NCI-H510A treated with DMSO at 0.1 percent for 48 hours (cell line): Measurements from ENCODE around the gene C7orf33.

ENCODE experiments used
- DNase-seq: peaks from one replicate; lab custom pipeline; 2025; lab: John Stamatoyannopoulos, UW

The C7orf33 gene

DNA sequence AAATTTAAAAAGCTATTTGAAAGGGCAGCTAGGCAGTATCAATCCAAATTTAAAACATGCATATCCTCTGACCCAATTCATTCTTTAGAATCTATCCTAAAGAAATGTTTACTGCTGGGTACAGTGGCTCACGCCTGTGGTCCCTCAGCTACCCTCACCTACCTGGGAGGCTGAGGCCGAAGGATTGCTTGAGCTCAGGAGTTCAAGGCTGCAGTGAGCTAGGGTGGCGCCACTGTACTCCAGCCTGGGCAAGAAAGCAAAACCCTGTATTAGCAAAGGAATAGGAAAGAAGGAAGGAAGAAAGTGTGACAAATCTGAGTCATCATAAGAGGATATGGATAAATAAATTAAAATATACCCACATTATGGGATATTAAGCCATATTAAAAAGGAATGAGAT lies 36.3 kb downstream of the C7orf33 start:
- no peak for DNase-seq

DNA sequence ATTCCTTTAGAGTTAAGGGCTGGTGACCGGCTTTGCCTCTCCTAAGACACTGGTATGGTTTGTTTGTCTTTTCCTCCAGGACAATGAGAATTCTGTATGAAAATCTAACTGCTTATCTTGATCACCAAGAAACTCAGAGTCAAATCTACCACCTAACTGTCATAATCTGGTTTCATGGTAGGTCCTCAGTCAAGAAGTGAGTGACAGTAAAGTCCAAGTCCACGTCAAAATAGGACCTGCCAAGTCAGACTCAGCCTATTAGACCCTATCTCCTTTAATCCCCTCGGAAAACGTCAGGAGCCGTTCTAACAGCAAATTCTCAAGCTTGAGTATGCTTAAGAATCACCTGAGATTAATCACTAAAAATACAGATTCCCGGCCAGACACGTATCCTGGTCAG lies 37.4 kb downstream of the C7orf33 start:
- DNase-seq: no peak

DNA sequence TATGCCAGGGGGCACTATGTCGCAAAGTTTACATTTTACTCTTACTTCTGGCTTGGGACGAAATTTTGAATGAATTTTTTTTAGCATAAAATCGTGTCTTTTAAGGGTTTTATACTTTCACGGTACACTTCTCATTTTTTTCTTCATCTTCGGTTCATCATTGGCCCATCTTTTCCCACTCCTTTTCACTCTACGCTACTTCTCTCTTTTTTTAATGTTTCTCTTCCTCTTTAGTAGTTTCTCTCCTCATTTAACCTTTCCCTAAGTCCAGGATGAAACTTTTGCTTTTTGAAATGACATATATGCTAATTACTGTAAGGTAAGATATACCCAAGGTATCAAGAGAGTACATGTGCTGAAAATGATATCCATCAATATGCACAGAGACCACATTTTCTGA lies 39.5 kb downstream of the C7orf33 start:
- no peak for DNase-seq

DNA sequence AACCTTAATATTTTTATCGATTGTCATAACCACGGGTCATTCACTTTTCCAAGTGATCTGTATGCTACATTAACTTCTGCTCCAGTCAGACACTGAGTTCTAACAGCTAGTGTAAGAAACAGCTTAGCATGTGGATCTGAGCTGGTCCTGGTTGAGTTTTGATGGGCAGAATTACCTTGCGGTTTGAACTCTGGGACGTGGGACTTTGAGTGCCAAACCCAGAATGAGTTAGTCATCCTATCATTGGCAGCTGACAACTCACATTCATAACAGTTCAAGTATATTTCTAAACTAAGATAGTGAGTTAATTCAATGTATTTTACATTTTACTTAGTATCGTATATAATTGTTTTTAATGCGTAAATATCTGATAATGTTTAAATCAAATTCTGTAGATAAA lies 43.2 kb downstream of the C7orf33 start:
- DNase-seq: no peak

DNA sequence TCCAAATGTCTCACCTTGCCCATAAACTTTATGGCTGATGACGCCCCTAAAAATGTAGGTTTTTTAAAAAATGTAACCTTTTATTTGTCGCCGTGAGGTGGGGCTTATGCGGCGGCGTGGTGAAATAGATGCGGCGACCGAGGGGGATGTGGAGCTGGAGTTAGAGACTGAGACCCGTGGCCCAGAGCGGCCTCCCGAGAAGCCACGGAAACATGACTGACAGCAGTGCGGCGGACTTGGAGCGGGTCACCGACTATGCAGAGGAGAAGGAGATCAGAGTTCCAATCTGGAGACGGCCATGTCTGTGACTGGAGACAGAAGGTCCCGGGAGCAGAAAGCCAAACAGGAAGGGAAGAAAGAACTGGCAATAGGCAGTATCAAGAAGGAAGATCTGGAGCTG lies 46.5 kb downstream of the C7orf33 start:
- DNase-seq: no peak

DNA sequence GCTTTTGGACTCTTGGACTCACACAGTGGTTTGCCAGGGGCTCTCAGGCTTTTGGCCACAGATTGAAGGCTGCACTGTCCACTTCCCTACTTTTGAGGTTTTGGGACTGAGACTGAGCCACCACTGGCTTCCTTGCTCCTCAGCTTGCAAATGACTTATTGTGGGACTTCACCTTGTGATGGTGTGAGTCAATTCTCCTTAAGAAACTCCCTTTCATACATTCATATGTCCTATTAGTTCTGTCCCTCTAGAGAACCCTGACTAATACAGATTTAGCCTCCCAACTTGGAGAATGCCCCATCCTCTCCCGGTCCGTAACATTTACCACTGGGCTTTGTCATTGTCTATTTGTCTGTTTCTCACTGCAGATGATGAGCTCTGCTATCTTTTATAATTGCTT lies 55.3 kb downstream of the C7orf33 start:
- DNase-seq: no peak

DNA sequence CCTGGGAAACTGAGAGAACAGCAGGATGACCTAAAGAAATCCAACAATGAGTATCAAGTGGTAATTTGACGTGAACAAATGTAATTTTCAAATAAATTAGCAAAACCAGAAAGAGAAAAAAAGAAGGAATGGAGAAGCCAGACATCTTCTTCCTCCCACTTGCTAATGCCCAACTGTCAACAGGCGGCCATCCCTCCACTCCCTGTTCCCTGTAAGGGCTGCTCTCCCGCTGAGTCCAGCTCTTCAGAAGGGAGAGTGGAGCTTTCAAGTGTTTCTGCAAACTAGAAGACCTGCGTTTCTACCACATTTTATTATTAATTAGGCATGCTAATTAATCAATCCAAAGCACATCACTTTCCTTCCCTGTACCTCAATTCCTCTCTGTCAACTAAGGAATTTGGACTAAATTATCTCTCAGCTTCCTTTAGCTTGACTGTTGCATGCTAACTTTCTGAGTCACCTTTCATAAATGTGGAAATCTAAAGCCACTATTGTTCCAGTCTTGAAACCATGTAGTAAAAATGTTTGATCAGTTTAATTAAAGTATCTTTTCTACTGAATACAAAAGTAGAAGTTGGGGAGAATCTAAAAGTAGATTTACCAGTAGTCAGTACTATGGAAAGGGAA lies 59.8 kb downstream of the C7orf33 start:
- no peak for DNase-seq

DNA sequence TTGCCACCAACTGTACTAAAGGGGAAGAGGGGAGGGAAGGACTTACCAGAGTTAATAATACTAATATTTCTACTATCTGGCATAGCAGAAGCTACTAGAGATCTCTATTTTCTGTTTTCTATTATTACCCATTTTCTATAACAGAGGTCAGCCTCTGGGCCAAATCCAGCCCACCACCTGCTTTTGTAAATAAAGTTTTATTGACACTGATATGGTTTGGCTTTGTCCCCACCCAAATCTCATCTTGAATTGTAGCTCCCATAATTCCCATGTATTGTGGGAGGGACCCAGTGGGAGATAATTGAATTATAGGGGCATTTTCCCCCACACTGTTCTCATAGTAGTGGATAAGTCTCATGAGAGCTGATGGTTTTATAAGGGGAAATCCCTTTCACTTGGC lies 62.2 kb downstream of the C7orf33 start:
- DNase-seq: no peak

DNA sequence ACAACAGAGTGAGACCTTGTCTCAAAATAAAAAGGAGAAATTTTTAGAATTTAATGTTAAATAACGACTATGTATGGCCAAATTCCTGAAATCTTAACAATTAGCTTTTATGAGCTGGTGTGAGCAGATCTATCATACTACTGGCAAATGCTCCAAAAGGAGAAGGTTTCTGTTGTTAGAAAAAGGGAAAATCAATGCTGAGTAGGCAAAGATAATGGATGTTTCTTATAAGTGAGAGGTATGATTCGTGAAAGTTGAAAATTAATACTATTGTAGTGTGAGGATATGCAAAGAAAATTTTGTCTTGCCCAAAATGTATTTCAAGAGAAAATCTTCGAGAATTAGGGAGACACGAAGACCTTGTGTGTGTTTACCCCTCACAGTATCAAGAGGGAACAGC lies 67.4 kb downstream of the C7orf33 start:
- no peak for DNase-seq

DNA sequence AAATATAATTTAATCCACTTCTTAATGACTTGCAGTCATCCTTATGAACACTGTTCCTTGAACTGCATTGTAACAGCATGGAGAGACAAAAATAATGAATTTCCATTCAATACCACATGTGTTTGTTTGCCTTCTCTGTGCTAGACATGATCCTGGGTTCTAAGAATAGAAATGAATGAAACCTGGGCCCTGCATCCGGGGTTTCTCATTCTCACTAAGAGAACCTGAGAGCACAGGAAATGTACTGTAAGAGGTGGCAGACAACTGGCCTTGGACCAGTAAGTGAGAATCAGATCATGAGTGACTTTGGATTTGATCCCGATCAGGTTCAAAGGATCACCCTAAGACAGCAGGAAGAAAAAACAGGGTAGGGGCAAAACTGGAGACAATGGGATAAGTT lies 70.9 kb downstream of the C7orf33 start:
- no peak for DNase-seq

DNA sequence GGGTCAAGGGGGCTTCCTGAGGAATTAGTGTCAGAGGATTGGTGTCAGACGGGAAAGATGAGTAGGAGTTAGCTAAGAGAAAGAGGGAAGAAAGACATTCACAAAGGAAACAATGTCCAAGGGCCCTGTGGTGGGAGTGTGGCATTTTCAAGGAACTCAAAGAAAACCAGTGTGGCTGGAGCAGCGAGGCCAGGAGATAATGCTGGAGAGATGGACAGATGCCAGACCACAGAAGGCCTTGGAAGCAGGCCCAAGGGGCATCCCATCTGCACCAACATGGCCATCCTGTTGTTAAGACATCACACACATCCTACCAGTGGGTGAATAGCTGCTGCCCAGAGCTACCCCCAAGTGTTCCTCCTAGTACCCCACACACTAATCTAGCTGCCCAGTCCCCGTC lies 72.1 kb downstream of the C7orf33 start:
- no peak for DNase-seq

DNA sequence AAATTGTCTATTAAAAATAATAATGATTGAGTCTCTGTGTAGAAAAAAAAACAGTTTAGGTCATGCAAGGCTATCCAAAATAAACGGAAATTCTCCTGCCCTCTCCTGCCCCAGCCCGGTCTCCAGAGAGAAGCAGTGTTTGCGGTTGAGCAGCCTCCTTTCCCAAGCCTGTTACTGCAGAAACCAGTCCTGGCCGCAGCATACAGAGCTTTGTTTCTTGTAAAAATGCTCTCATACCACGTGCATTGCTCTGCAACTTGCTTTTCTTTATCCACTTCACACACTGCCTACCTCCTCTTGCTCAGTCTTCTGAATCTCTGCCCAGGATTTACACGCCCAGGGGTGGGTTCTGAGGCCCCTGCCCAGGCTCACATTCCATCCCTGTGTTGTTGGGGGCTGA lies 73.8 kb downstream of the C7orf33 start:
- DNase-seq: no peak

DNA sequence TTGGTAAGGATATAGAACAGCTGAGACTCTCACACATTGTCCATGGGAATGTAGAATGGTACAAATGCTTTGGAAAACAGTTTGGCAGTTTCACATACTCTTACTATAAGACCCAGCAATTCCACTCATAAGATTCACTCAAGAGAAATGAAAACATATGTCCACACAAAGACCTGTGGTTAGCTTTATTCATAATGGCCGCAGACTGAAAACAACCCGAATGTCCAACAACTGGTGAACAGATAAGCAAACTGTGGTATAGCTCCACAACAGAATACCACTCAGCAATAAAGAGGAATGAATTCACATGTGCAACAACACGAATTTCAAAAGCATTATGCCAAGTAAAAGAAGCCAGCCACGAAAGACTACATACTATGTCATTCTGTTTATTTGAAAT lies 74.7 kb downstream of the C7orf33 start:
- DNase-seq: no peak
